Transverse colon (tissue), 4 donors: Measurements from ENCODE around the gene GNAT1. TPM values are rescaled to one million over a fixed set of nuclear protein-coding genes. Genes with fewer than 3 reads are reported as not detected.
"Not testable (repeated sequence)": the region's sequence is repeated elsewhere in the genome, so short reads cannot be mapped to it uniquely, and the experiment has no call there.

Source experiments
- DNase-seq: peaks from one replicate; pipeline ENCODE4 v3.0.0-alpha.2; 2019
- H3K27ac ChIP-seq, 4 donors: fragments of 200-600 bp; sonication (generic); 2 replicates each; pipeline ENCODE4 v1.5.1; 2016 to 2018; ENCODE audit warnings: inconsistent platforms in 4 of 4
- H3K27me3 ChIP-seq: fragments of 200-600 bp; sonication (generic); 2 replicates; pipeline ENCODE4 v1.5.1; 2017; ENCODE audit warnings: inconsistent platforms
- H3K36me3 ChIP-seq, 4 donors: fragments of 200-600 bp; sonication (generic); 2 replicates each; pipeline ENCODE4 v1.5.1; 2017 to 2019; ENCODE audit warnings: inconsistent platforms in 4 of 4
- H3K4me1 ChIP-seq, 4 donors: fragments of 200-600 bp; sonication (generic); 2 replicates each; pipeline ENCODE4 v1.5.1; 2017 to 2020; ENCODE audit warnings: inconsistent platforms in 4 of 4
- H3K4me3 ChIP-seq, 4 donors: fragments of 200-600 bp; sonication (generic); 1 replicate in 1 of 4; 2 replicates in 3 of 4; pipeline versions ENCODE4 v1.5.1 to v1.6.1; 2017 to 2019; ENCODE audit warnings: inconsistent platforms in 4 of 4
- H3K9me3 ChIP-seq, 2 donors: fragments of 200-600 bp; sonication (generic); 2 replicates each; pipeline ENCODE4 v1.5.1; 2017 to 2019; ENCODE audit warnings: inconsistent platforms in 2 of 2
- EP300 ChIP-seq: sonication (generic); formaldehyde crosslinking; IDR thresholded peaks from one replicate; pipeline ENCODE4 v1.6.1; 2017; ENCODE audit warnings: antibody characterized with exemption, low read depth
- POLR2A ChIP-seq: fragments of 450-650 bp; IDR thresholded peaks from one replicate; pipeline ENCODE4 v1.6.1; 2016; ENCODE audit warnings: antibody characterized with exemption, mild to moderate bottlenecking, moderate library complexity
- POLR2AphosphoS5 ChIP-seq, 3 donors: sonication (generic); formaldehyde crosslinking; IDR thresholded peaks; one replicate each; pipeline ENCODE4 v1.6.1; 2016; ENCODE audit warnings: antibody characterized with exemption in 3 of 3
- WGBS, 2 donors: methylation state at CpG; one replicate each; pipeline ENCODE4 v1.1.5; 2018; ENCODE audit warnings: low coverage in 1 of 2; 5-methylcytosine and 5-hydroxymethylcytosine counted together
- in situ Hi-C, 4 donors: fragments of 200-750 bp; cut with MboI; loops; one replicate each; pipeline versions ENCODE4 v1.15.0 to v1.15.1; 2017; ENCODE audit warnings: low sequenced_read_pairs in 3 of 4, low pct_ligation_motif_present in 1 of 4, low pct_unique_long_range_greater_than_20kb in 1 of 4
- intact Hi-C: fragments of 100-400 bp; cut with DNase I; formaldehyde crosslinking; loops from one replicate; pipeline ENCODE4 v1.15.1; 2023; ENCODE audit warnings: low total_unique reads
- total RNA-seq, 4 donors: library from RNA; depleted of rRNA; stranded (reverse); fragments of >200 nt; gene quantifications; one replicate each; pipeline ENCODE4 v1.1.0, GENCODE V29; 2016
- TF ChIP-seq, protein P1 (sequence below), 5 experiments: fragments of 200-600 bp in 3 of 5; fragments of 450-650 bp in 2 of 5; sonication (generic) in 3 of 5; IDR thresholded peaks; 1 replicate in 2 of 5; 2 replicates in 3 of 5; pipeline ENCODE4 v1.5.1; 2016 to 2017; ENCODE audit warnings: antibody characterized with exemption in 5 of 5, inconsistent platforms in 3 of 5, mild to moderate bottlenecking in 2 of 5, moderate library complexity in 1 of 5

GNAT1 gene
- total RNA-seq, 4 donors from 2014 or later: not detected

DNA sequence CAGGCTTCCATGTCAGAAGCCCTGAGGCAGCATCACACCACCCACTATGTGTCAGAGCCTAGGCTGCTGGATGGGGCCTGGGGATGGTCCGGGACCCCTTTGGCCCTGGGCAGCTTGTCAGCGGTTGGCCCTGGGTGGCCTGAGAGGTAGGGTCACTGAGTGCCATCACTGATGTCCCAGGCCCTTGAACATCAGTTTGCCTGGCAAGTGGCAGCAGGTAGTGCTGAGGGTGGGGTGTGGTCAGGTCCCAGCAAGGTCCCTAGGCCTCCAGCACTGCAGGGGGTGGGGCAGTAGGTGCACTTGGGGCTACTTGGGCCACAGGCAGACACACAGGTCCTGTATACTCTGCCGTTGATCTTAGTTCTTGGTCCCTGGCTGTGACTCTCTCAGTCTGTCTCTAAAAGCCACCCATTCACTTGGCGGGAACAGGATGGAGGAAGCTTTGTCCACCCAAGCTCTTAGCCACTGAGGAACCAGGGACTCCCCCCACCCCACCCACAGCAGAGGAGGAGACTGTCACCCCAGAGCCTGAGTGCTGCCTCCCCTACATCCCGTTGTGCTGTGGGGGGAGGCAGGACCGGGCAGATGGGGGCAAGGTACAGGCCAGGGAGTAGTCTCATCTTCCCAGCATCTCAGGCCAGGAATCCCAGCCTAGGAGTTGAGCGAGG, 50.4 kb downstream of the GNAT1 start:
- no peak for TF ChIP-seq POLR2A
- TF ChIP-seq, protein P1, sequence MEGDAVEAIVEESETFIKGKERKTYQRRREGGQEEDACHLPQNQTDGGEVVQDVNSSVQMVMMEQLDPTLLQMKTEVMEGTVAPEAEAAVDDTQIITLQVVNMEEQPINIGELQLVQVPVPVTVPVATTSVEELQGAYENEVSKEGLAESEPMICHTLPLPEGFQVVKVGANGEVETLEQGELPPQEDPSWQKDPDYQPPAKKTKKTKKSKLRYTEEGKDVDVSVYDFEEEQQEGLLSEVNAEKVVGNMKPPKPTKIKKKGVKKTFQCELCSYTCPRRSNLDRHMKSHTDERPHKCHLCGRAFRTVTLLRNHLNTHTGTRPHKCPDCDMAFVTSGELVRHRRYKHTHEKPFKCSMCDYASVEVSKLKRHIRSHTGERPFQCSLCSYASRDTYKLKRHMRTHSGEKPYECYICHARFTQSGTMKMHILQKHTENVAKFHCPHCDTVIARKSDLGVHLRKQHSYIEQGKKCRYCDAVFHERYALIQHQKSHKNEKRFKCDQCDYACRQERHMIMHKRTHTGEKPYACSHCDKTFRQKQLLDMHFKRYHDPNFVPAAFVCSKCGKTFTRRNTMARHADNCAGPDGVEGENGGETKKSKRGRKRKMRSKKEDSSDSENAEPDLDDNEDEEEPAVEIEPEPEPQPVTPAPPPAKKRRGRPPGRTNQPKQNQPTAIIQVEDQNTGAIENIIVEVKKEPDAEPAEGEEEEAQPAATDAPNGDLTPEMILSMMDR (IDR thresholded peaks at IDR 0.05): no peak
- TF ChIP-seq EP300: no peak
- TF ChIP-seq POLR2AphosphoS5 (IDR thresholded peaks at IDR 0.05): no peak
- Histone ChIP-seq H3K4me3 (no peak overlapping the region), H3K27ac (peak overlapping the region; percentile 69 to 91 (median 78)), H3K27me3 (no peaks in the 10 kb centered on the region), H3K9me3 (no peaks in the 10 kb centered on the region), H3K4me1 (peaks cover 53 to 90% (median 76%) of the 10 kb centered on the region in 4 donors), H3K36me3 (no peaks in the 10 kb centered on the region)
- no peak for DNase-seq
- in situ Hi-C loops (no loop called here), intact Hi-C loops (no loop called here)
- 84% methylated on average over 6 of the region's 7 CpGs; no CpG with 5 or more reads in 1 of the 2 donors for WGBS, 2 donors

DNA sequence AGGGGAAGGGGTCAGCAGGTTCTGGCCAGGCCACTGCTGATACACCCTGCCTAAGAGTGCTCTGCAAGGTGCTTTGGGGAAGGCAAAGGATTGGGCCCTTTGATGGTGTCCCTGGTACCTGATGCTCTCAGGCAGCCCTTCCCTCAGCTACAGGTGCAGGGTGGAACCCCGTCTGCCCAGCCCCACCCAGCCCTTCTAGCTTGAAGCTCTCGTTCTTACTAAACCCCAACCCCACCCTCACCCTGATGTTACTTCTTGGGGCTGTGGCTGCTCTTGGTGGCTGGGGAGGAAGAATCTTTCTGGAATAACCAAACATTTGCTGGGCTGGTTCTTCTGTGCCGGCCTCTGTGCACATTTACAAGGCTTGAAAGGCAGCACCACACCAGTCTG, 51.0 kb downstream of the GNAT1 start:
- intact Hi-C loops (no loop called here), in situ Hi-C loops (no loop called here)
- 38% methylated on average over 3 of the region's 3 CpGs; no CpG with 5 or more reads in 1 of the 2 donors for WGBS, 2 donors
- Histone ChIP-seq H3K9me3 (no peaks in the 10 kb centered on the region), H3K27me3 (no peaks in the 10 kb centered on the region), H3K27ac (peak overlapping the region; percentile 69 to 91 (median 78)), H3K36me3 (no peaks in the 10 kb centered on the region), H3K4me3 (no peak overlapping the region), H3K4me1 (peaks cover 58 to 90% (median 75%) of the 10 kb centered on the region in 4 donors)
- DNase-seq: no peak
- TF ChIP-seq POLR2A (no peak), POLR2AphosphoS5 (IDR thresholded peaks at IDR 0.05) (no peak), EP300 (no peak)
- TF ChIP-seq, protein P1 (IDR thresholded peaks at IDR 0.05): no peak

DNA sequence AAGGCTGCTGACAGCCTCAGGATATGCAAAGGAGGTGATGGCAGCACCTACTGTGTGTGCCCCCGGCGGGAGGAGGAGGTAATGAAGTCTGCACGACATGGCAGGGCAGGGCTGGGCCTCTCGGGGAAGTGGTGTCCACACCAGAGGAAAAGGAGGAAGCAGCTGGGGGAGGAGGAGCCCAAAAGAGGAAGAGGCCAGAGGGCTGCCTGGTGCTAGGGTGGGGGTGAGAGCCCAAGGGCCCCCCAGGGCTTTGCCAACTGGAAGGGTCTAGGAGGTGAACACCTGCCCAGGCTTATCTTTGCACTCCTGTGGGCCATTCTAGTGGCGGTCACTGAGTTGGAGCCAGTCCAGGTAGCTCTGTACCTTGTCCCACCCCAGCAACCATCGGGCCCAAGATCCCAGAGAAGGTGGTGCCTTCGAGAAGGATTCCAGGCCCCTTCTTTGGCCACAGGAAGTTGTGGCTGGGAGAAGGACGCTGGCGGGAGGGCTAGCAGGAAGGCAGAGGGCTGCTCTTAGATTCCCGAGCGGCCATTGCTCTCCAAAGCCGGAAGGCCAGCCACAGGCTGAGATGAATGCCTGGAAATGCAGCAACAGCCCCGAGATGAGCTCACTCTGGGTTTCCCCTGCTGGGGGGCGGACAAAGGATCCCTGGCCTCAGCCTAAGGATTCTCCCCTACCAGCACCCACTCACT, 51.6 kb downstream of the GNAT1 start:
- Histone ChIP-seq H3K4me3 (peak overlapping the region in 1 of 4 donors; percentile 10), H3K27ac (peak overlapping the region; percentile 69 to 91 (median 78)), H3K36me3 (no peaks in the 10 kb centered on the region), H3K9me3 (no peaks in the 10 kb centered on the region), H3K27me3 (no peaks in the 10 kb centered on the region), H3K4me1 (peaks cover 60 to 95% (median 69%) of the 10 kb centered on the region in 4 donors)
- DNase-seq: peak; percentile 65
- intact Hi-C loops (no loop called here), in situ Hi-C loops (no loop called here)
- 20 to 51% methylated on average over 1 to 14 of the region's 14 CpGs for WGBS, 2 donors
- TF ChIP-seq POLR2A (no peak), EP300 (no peak), POLR2AphosphoS5 (IDR thresholded peaks at IDR 0.05) (no peak)
- TF ChIP-seq, protein P1 (IDR thresholded peaks at IDR 0.05): no peak

- H3K9me3 ChIP-seq: no peaks in the 10 kb centered on the region
- in situ Hi-C loops: no loop called here
These were observed 52.1 kb downstream of the GNAT1 start for GRCh38 chr3:50243543-50243895.

DNA sequence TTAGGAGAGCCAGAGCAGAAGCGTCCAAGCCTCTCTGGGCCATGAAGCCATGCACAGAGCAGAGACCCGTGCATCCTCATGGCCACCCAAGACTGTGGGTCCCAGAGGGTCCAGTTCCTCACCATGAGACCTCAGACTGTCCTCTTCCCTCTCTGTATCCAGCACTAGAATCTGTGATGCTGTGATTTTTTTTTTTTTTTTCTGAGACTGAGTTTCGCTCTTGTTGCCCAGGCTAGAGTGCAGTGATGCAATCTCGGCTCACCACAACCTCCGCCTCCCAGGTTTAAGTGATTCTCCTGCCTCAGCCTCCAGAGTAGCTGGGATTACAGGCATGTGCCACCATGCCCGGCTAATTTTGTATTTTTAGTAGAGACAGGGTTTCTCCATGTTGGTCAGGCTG, 53.4 kb downstream of the GNAT1 start:
- in situ Hi-C loops, intact Hi-C loops, H3K27me3 ChIP-seq, H3K9me3 ChIP-seq, DNase-seq, H3K36me3 ChIP-seq, H3K4me3 ChIP-seq: not testable (repeated sequence)
- Histone ChIP-seq H3K4me1 (peaks cover 58 to 95% (median 62%) of the 10 kb centered on the region in 4 donors), H3K27ac (peak overlapping the region; percentile 67 to 85 (median 82))
- WGBS, 2 donors: 80 to 95% methylated on average over 4 to 6 of the region's 6 CpGs

More at GRCh38 chr3:50243543-50243895, 52.1 kb downstream of the GNAT1 start:
- peak overlapping the region; percentile 69 to 91 (median 78) for H3K27ac ChIP-seq
- no peak overlapping the region for H3K4me3 ChIP-seq
- no peak for DNase-seq
- WGBS, 2 donors: 90% methylated on average over 2 to 4 of the region's 4 CpGs
- no peaks in the 10 kb centered on the region for H3K27me3 ChIP-seq
- no peak for TF ChIP-seq POLR2AphosphoS5 (IDR thresholded peaks at IDR 0.05)
- TF ChIP-seq, protein P1 (IDR thresholded peaks at IDR 0.05): no peak
- TF ChIP-seq POLR2A: no peak
- no peak for TF ChIP-seq EP300
- no peaks in the 10 kb centered on the region for H3K36me3 ChIP-seq
- intact Hi-C loops: no loop called here
- H3K4me1 ChIP-seq: peaks cover 64 to 95% (median 69%) of the 10 kb centered on the region in 4 donors
